HepG2 (cell line): ENCODE measurements around the gene USH2A.

Experiments used
- BHLHE40 ChIP-seq: IDR thresholded peaks from 2 replicates; pipeline ENCODE4 v1.6.1; 2011; ENCODE audit warnings: low read length, improper control_type of control experiment
- CHD2 ChIP-seq: IDR thresholded peaks from 2 replicates; pipeline ENCODE4 v1.6.1; 2011; ENCODE audit warnings: low read depth, low read length, improper control_type of control experiment
- MAFF ChIP-seq: IDR thresholded peaks from 2 replicates; pipeline ENCODE4 v1.6.1; 2011; ENCODE audit warnings: low read depth, low read length, improper control_type of control experiment
- POLR2A ChIP-seq, 2 experiments: IDR thresholded peaks; 2 replicates each; pipeline ENCODE4 v1.6.1; 2011; ENCODE audit warnings: low read depth in 2 of 2, low read length in 2 of 2, mild to moderate bottlenecking in 1 of 2, moderate library complexity in 1 of 2; ENCODE audit not compliant: insufficient read depth in 1 of 2
- RELA ChIP-seq: sonication (generic); formaldehyde crosslinking; IDR thresholded peaks from 2 replicates; pipeline ENCODE4 v1.4.0; 2020; ENCODE audit warnings: missing genetic modification reagents
- SALL2 ChIP-seq: sonication (generic); formaldehyde crosslinking; IDR thresholded peaks from 2 replicates; pipeline ENCODE4 v1.8.1; 2023; ENCODE audit warnings: mild to moderate bottlenecking, missing genetic modification reagents, inconsistent platforms
- SCMH1 ChIP-seq: sonication (generic); formaldehyde crosslinking; IDR thresholded peaks from 2 replicates; pipeline ENCODE4 v1.9.0; 2021; ENCODE audit warnings: missing genetic modification reagents, mild to moderate bottlenecking, borderline replicate concordance
- SIN3A ChIP-seq: IDR thresholded peaks from 2 replicates; pipeline ENCODE4 v1.6.1; 2011; ENCODE audit warnings: low read depth, mild to moderate bottlenecking, control low read depth, low read length, borderline replicate concordance
- SMC3 ChIP-seq: IDR thresholded peaks from 2 replicates; pipeline ENCODE4 v1.6.1; 2011; ENCODE audit warnings: low read length, improper control_type of control experiment
- STAG1 ChIP-seq: sonication (generic); formaldehyde crosslinking; IDR thresholded peaks from 2 replicates; pipeline ENCODE4 v1.4.0; 2020; ENCODE audit warnings: missing genetic modification reagents
- ZNF382 ChIP-seq: sonication (generic); formaldehyde crosslinking; IDR thresholded peaks from 2 replicates; pipeline ENCODE4 v1.5.0; 2020; ENCODE audit warnings: missing genetic modification reagents, mild to moderate bottlenecking, borderline replicate concordance
- ZNF556 ChIP-seq: sonication (generic); formaldehyde crosslinking; IDR thresholded peaks from 2 replicates; pipeline ENCODE4 v1.4.0; 2020; ENCODE audit warnings: mild to moderate bottlenecking, missing genetic modification reagents, borderline replicate concordance
- TF ChIP-seq, protein P1 (sequence below): sonication (generic); formaldehyde crosslinking; IDR thresholded peaks from 2 replicates; pipeline ENCODE4 v1.5.0; 2020; ENCODE audit warnings: mild to moderate bottlenecking, missing genetic modification reagents, moderate library complexity
- TF ChIP-seq, protein P2 (sequence below): IDR thresholded peaks from 2 replicates; pipeline ENCODE4 v1.6.1; 2016

DNA sequence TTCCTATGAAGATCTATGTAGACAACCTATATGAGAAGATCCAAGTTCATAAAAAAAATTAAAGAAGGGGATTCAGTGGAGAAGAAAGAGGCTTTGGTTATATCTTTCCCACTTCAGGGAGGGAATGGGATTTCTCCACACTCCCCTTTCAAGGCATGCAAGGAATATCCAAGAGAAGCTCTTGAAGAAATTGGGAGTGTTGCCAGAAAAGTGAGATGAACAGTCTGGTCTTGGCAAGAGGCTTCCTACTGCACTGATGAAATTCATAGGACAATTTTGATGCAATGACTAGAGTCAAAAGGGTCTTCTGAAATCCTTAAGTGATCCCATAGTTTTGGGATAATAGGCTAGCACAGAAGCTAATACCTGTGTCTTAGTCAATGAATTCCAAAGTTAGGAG lies 703.1 kb downstream of the USH2A start:
- TF ChIP-seq POLR2A (IDR thresholded peaks at IDR 0.05; ENCODE audit: insufficient read depth in 1 of 2, low read depth in 2 of 2, low read length in 2 of 2) (no peak), BHLHE40 (no peak), MAFF (no peak), CHD2 (no peak), SCMH1 (CRISPR knock-in tag) (no peak), SALL2 (CRISPR knock-in tag) (no peak), ZNF382 (CRISPR knock-in tag) (no peak), SIN3A (no peak), ZNF556 (CRISPR knock-in tag) (no peak), RELA (CRISPR knock-in tag) (no peak), SMC3 (no peak), STAG1 (CRISPR knock-in tag) (no peak)
- TF ChIP-seq, protein P1, sequence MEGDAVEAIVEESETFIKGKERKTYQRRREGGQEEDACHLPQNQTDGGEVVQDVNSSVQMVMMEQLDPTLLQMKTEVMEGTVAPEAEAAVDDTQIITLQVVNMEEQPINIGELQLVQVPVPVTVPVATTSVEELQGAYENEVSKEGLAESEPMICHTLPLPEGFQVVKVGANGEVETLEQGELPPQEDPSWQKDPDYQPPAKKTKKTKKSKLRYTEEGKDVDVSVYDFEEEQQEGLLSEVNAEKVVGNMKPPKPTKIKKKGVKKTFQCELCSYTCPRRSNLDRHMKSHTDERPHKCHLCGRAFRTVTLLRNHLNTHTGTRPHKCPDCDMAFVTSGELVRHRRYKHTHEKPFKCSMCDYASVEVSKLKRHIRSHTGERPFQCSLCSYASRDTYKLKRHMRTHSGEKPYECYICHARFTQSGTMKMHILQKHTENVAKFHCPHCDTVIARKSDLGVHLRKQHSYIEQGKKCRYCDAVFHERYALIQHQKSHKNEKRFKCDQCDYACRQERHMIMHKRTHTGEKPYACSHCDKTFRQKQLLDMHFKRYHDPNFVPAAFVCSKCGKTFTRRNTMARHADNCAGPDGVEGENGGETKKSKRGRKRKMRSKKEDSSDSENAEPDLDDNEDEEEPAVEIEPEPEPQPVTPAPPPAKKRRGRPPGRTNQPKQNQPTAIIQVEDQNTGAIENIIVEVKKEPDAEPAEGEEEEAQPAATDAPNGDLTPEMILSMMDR (CRISPR knock-in tag), result no peak
- TF ChIP-seq, protein P2, sequence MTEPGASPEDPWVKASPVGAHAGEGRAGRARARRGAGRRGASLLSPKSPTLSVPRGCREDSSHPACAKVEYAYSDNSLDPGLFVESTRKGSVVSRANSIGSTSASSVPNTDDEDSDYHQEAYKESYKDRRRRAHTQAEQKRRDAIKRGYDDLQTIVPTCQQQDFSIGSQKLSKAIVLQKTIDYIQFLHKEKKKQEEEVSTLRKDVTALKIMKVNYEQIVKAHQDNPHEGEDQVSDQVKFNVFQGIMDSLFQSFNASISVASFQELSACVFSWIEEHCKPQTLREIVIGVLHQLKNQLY (CRISPR knock-in tag), result no peak
